HEK293T (cell line): Measurements from ENCODE around the gene VWA5B1.

Experiments
- CTCF ChIA-PET: fragments of 350-600 bp; formaldehyde crosslinking; extraction: SDS; loops from one replicate; lab custom pipeline; 2021; ENCODE audit warnings: antibody characterized with exemption, inconsistent platforms; lab: Yijun Ruan, JAX
- POLR2A ChIA-PET: fragments of 350-600 bp; formaldehyde crosslinking; extraction: SDS; loops from one replicate; lab custom pipeline; 2020; ENCODE audit warnings: antibody characterized with exemption, inconsistent platforms; lab: Yijun Ruan, JAX
- DNase-seq: peaks from one replicate; pipeline ENCODE4 v3.0.0; 2012; ENCODE audit warnings: mixed read lengths; ENCODE audit errors: extremely low spot score
- ARNT ChIP-seq: fragments of 450-650 bp; IDR thresholded peaks from 2 replicates; pipeline ENCODE4 v1.6.1; 2017; ENCODE audit warnings: mild to moderate bottlenecking
- BHLHE40 ChIP-seq: fragments of 450-650 bp; IDR thresholded peaks from 2 replicates; pipeline ENCODE4 v1.6.1; 2016; ENCODE audit warnings: mild to moderate bottlenecking, moderate library complexity, borderline replicate concordance
- CTBP1 ChIP-seq: fragments of 450-650 bp; IDR thresholded peaks from 2 replicates; pipeline ENCODE4 v1.6.1; 2016; ENCODE audit warnings: borderline replicate concordance
- ELF4 ChIP-seq: fragments of 450-650 bp; IDR thresholded peaks from 2 replicates; pipeline ENCODE4 v1.6.1; 2017; ENCODE audit warnings: antibody characterized with exemption
- FOXA1 ChIP-seq: fragments of 450-650 bp; IDR thresholded peaks from 2 replicates; pipeline ENCODE4 v1.6.1; 2016; ENCODE audit warnings: mild to moderate bottlenecking
- FOXK2 ChIP-seq: fragments of 450-650 bp; IDR thresholded peaks from 2 replicates; pipeline ENCODE4 v1.6.1; 2016; ENCODE audit warnings: mild to moderate bottlenecking
- FOXM1 ChIP-seq: fragments of 450-650 bp; IDR thresholded peaks from 2 replicates; pipeline ENCODE4 v1.6.1; 2017; ENCODE audit warnings: mild to moderate bottlenecking, borderline replicate concordance
- HDGF ChIP-seq: fragments of 450-650 bp; IDR thresholded peaks from 2 replicates; pipeline ENCODE4 v1.6.1; 2017; ENCODE audit warnings: antibody characterized with exemption, borderline replicate concordance
- L3MBTL2 ChIP-seq: fragments of 450-650 bp; conservative IDR thresholded peaks from 2 replicates; pipeline ENCODE4 v1.6.1; 2016; ENCODE audit warnings: mild to moderate bottlenecking
- LEF1 ChIP-seq: fragments of 450-650 bp; IDR thresholded peaks from 2 replicates; pipeline ENCODE4 v1.6.1; 2017; ENCODE audit warnings: mild to moderate bottlenecking, borderline replicate concordance
- NFRKB ChIP-seq: fragments of 450-650 bp; IDR thresholded peaks from 2 replicates; pipeline ENCODE4 v1.6.1; 2016; ENCODE audit warnings: mild to moderate bottlenecking, moderate library complexity
- PKNOX1 ChIP-seq: fragments of 450-650 bp; IDR thresholded peaks from 2 replicates; pipeline ENCODE4 v1.6.1; 2016
- SP1 ChIP-seq: fragments of 450-650 bp; IDR thresholded peaks from 2 replicates; pipeline ENCODE4 v1.6.1; 2017
- SUZ12 ChIP-seq: fragments of 450-650 bp; IDR thresholded peaks from 2 replicates; pipeline ENCODE4 v1.6.1; 2016; ENCODE audit warnings: mild to moderate bottlenecking
- TARDBP ChIP-seq: fragments of 450-650 bp; IDR thresholded peaks from 2 replicates; pipeline ENCODE4 v1.6.1; 2016
- ZNF384 ChIP-seq: fragments of 450-650 bp; IDR thresholded peaks from 2 replicates; pipeline ENCODE4 v1.6.1; 2016

The VWA5B1 gene

DNA sequence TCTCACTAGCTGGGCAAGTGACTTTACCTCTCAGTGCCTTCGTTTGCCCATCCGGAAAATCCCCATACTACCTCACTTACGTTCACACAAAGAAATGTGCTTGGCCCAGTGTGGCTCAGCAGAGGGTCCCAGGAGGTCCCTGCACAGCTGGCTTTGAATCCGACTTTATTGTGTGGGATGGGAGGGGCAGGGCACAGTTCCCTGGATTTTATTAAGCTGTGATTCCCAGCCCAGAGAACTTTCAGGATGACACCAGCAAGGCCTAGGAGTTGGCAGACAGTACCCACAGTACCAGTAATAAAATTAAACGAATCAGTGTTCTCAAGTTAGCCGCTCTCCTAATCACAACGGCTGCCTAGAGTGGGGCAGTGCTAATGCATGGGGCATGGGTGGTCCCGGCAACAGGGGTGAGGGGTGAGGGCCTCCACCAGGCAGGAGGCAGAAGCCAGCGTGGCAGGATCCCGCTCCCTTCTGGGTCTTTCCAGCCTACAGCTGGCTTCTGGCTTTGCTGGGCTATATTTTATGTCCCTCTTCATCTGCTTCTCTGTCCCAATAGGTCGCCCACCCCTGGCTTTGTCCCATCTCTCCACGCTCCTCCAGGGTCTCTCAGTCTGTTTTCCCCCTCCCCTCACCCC, 74.9 kb downstream of the VWA5B1 start:
- ChIA-PET POLR2A (no interaction called here), CTCF (no interaction called here)

GRCh38 chr1:20366056-20366462, 75.4 kb downstream of the VWA5B1 start:
- ChIA-PET CTCF (no interaction called here), POLR2A (no interaction called here)
- no peak for TF ChIP-seq SP1
- TF ChIP-seq ELF4, result no peak
- no peak for TF ChIP-seq PKNOX1
- no peak for TF ChIP-seq ARNT
- TF ChIP-seq FOXM1, result no peak
- TF ChIP-seq L3MBTL2, result no peak
- TF ChIP-seq CTBP1, result no peak
- TF ChIP-seq NFRKB, result no peak
- no peak for TF ChIP-seq FOXA1
- no peak for TF ChIP-seq BHLHE40
- TF ChIP-seq TARDBP, result no peak
- TF ChIP-seq LEF1, result no peak
- TF ChIP-seq HDGF, result no peak
- no peak for TF ChIP-seq ZNF384
- TF ChIP-seq FOXK2, result no peak
- no peak for DNase-seq

More for the DNA sequence above, 74.9 kb downstream of the VWA5B1 start:
- DNase-seq, result no peak
- TF ChIP-seq SP1 (no peak), FOXK2 (no peak), CTBP1 (no peak), SUZ12 (no peak), TARDBP (no peak), L3MBTL2 (no peak), ELF4 (no peak), HDGF (no peak), FOXM1 (no peak), PKNOX1 (no peak)

DNA sequence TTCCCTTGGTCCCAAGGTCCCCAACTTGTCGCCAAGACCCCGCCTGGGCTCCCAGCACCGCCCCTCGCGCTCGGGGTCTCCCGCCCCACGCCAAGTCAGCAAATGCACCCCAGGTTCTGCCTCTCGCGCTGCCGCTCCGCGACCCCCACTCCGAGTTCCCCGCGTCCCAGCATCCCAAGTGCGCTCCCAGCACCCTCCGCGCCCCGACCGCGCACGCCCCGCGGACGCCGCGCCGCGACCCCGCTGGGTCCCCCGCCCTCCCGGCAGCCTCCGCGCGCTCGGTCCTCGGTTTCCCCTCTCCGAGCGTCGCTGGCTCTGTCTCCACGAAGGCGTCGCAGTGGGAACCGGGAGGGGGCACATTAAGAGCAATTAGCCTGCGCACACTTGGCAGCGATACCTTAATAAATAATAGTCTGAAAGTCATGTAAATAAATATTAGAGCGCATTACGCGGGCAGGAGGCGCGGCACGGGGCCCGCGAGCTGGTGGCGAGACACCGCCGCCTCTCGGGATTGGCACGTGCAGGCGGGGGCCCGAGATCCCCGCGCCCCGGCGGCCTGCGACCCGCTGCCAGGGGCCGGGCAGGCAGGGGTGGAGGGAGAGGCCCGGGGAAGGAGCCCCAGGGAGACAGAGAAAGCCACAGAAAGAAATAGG, 75.9 kb downstream of the VWA5B1 start:
- ChIA-PET POLR2A (no interaction called here), CTCF (no interaction called here)
- TF ChIP-seq NFRKB (no peak), SUZ12 (no peak), SP1 (no peak)
- no peak for DNase-seq

DNA sequence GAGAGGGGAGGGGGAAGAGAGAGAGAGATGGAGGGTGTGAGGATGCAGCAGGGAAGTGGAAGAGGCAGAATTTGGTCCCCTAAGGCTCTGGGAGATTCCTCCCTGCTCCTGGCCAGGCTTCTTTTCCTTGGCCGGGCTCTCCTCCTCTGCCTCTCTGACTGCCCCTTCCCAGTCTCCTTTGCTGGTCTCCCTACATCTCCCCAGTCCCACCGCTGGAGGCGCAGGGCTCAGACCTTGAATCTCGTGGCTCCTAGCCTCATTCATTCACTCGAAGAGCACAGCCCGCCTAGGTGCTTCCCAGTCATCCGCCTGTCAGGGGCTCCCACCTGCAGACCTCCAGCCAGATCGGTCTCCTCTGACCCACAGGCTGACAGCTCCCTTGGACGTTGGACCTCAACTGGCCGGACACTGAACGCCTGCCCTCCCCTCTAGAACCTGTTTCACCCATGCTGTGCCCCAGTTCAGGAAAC, 76.5 kb downstream of the VWA5B1 start:
- peak; percentile 52 for TF ChIP-seq L3MBTL2
- no peak for TF ChIP-seq NFRKB
- DNase-seq, result peak; percentile 52
- ChIA-PET CTCF (no interaction called here), POLR2A (no interaction called here)

DNA sequence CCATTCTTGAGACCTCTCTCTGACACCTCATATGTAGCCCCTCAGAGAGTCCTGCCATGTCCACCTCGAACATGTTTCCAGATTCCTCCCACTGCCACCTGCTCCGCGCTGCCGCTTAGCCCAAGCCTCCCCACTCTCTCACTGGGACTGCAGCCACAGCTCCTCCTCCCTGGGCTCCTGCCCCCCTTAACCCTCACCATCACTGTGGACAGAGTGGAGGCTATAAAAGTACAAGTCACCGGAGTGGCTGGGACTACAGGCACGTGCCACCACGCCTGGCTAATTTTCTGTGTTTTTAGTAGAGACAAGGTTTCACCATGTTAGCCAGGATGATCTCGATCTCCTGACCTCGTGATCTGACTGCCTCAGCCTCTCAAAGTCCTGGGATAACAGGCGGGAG, 77.0 kb downstream of the VWA5B1 start:
- POLR2A ChIA-PET, result no interaction called here
- TF ChIP-seq SP1 (no peak), ARNT (no peak)
- no peak for DNase-seq
- CTCF ChIA-PET, result no interaction called here

- DNase-seq, result no peak
- TF ChIP-seq SUZ12 (no peak), L3MBTL2 (no peak), FOXK2 (no peak), NFRKB (no peak), SP1 (no peak), BHLHE40 (no peak), ARNT (no peak), ZNF384 (no peak), FOXA1 (no peak), PKNOX1 (no peak), HDGF (no peak)
- POLR2A ChIA-PET, result no interaction called here
- CTCF ChIA-PET, result interaction anchor here (0.5 kb wide), 1 partner anchor 159 kb away, joined by 7 read pairs; no protein-coding TSS in a partner anchor
These were observed 78.3 kb downstream of the VWA5B1 start for GRCh38 chr1:20368866-20369470.

DNA sequence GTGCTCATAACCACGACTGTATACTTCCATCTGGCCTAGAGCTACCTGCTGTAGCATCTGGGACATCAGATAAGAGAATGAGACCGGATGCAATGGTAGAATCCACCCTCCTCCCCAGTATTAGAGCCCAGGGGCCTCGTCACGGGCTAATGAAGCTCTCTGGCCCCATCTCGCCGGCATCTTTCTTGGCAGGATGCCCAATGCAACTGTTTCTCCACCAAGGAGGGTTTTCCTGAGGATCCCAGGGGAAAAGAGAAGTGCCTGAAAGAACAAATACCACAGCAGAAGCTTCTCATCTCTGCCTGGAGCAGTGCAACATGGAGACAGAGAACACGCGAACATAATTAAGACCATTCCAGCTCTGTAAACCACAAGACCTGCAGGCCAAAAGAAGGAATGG, 80.0 kb downstream of the VWA5B1 start:
- ChIA-PET POLR2A (no interaction called here), CTCF (no interaction called here)
- TF ChIP-seq SUZ12 (no peak), CTBP1 (no peak), ARNT (no peak), FOXM1 (no peak), L3MBTL2 (no peak), HDGF (no peak), FOXK2 (no peak)
- DNase-seq, result no peak
